Ramos (cell line): Measurements from ENCODE around the gene TRAF7.

Source experiments
- in situ Hi-C: fragments of 300-500 bp; cut with MboI; formaldehyde crosslinking; loops from one replicate; pipeline ENCODE4 v1.14.3; 2022; ENCODE audit warnings: low sequenced_read_pairs; ENCODE audit not compliant: unreplicated experiment

Gene TRAF7

GRCh38 chr16:2179107-2179501 lies 23.5 kb downstream of the TRAF7 start:
- in situ Hi-C loops = no loop called here

- in situ Hi-C loops = no loop called here
Measured at GRCh38 chr16:2179576-2179975, 24.0 kb downstream of the TRAF7 start.

DNA sequence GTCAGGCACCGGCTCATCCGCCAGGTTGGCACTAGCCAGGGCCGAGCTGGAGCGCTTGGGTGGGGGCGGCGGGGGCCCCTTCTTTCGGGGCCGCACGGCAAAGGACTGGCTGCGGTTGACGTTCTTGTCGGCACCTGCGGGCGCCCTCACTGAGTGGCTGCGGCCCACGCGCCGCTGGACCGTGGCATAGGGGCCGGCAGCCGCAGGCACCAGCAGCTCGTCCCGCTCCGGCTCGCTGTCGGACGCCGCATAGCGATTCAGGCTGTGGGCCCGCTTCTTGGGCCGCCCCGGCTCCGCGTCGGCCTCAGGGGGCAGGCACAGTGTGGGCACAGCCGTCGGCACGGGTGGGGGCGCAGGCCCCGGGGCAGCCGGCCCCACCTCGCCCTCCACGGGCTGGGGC lies 24.9 kb downstream of the TRAF7 start:
- in situ Hi-C loops = no loop called here

GRCh38 chr16:2180962-2181923 lies 25.7 kb downstream of the TRAF7 start:
- in situ Hi-C loops = no loop called here

DNA sequence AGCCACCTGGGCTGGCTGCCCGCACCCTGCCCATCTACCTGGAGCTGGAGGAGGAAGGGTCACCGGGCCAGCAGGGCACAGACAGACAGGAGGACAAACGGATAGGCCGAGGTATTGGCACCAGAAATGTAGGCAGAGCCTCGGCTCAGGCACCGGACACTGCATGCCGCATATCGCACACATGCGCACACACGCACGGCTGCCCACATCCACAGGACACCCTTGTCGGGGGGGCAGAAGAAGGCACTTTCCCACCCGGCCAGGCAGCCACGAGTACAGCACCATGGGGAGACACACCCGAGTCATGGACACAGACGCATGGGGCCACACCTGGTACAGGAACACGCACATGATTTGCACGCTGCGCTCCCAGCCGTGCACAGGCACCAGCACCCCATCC lies 26.4 kb downstream of the TRAF7 start:
- in situ Hi-C loops = no loop called here

- in situ Hi-C loops = no loop called here
Measured at GRCh38 chr16:2183671-2184070, 28.1 kb downstream of the TRAF7 start.

- in situ Hi-C loops = no loop called here
Measured at GRCh38 chr16:2184346-2184745, 28.8 kb downstream of the TRAF7 start.

- in situ Hi-C loops = no loop called here
Measured at GRCh38 chr16:2184962-2185361, 29.4 kb downstream of the TRAF7 start.

DNA sequence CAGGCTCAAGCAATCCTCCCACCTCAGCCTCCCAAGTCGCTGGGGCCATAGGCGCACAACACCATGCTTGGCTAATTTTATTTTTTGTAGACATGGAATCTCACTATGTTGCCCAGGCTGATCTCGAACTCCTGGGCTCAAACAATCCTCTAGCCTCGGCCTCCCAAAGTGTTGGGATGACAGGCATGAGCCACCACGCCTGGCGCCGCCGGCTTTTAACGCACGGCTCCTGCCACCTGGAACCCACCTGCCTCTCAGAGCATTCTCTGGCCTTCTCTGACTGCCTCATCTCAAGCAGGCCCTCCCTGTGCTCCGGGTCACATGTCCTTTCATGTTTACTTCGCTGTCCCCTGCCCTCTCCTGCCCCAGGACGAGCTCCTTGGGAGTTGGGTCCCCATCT lies 30.5 kb downstream of the TRAF7 start:
- in situ Hi-C loops = no loop called here

DNA sequence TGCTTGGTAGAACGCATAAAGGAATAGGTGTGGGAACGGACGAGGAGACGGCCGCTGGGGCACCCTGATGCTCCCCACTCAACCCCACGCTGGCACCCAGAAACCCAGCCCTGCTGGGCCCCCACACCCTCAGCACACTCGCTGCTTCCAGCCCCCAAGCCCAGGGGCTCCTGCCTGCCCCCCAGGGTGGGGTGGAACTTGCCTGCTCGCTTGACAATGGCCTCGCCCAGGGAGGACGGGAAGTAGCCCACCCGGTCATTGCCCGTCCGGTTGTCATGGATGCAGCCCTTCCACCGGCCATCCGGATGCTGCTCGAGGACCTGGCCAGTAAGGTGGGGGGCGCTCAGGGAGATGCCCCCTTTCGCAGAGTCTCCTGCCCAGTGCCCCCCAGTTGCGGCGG lies 30.9 kb downstream of the TRAF7 start:
- in situ Hi-C loops = no loop called here

- in situ Hi-C loops = no loop called here
Measured at GRCh38 chr16:2187212-2187611, 31.6 kb downstream of the TRAF7 start.

DNA sequence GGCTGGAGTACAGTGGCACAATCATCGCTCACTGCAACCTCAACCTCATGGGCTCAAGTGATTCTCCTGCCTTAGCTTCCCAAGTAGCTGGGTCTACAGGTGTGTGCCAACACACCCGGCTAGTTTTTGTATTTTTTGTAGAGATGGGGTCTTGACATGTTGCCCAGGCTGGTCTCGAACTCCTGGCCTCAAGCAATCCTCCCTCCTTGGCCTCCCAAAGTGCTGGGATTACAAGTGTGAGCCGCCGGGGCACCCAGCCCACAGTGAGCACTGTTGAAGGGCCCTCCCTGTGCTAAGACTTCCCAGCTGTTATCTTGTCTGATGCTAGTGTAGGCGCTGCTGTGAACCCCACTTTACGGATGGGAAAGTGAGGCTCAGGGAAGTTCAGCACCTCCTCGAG lies 32.8 kb downstream of the TRAF7 start:
- in situ Hi-C loops = no loop called here

DNA sequence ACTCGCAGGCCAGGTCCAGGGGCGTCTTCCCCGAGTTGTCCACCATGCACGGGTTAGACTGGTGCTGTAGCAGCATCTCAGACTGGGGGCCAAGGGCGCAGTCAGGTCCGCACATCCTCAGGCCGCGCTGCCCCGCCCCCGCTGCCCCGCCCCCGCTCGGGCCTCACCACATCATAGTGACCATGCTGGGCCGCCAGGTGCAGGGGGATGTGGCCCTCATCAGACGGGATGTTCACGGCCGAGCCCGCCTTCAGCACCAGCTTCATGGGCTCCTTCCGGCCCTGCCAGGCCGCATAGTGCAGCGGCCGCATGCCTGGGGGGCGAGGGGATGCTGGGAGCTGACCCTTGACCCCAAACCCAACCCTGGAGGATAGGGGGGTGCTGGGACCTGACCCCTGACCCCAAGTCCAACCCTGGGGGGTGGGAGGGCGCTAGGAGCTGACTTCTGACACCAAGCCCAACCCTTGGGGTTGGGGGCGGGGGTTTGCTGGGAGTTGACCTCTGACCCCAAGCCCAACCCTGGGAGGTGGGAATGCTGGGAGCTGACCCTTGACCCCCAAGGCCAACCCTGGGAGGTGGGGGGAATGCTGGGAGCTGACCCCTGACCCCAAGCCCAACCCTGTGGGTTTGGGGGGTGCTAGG lies 33.8 kb downstream of the TRAF7 start:
- in situ Hi-C loops = no loop called here

DNA sequence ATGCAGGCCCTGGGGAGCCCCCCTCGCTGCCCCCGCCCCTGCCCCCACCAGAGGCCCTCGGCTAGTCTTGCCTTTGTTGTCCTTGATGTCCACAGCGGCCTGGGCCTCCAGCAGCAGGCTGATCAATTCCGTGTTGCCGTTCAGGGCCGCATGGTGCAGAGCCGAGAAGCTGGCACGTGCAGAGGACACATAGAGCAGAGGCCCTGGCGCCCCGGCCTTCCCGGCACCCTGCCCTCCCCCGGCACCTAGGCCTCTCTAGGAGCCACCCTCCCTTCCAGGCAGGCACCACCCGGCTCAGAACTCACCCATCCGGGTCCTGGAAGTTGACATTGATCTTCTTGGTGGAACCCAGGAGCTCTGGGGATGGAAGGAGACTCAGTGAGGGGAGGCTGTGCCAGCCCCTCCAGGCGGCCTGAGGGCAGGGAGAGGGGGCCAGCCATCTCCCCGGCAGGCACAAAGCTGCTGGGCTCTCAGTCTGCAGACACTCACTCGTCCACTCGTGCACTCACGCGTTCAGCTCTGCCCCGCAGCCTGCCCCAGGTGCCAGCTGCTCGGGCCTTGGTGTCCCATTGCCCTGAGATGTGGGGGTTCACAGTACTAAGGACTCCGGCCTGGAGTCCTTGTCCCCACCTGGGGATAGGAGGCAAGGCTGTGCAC lies 34.5 kb downstream of the TRAF7 start:
- in situ Hi-C loops = no loop called here

- in situ Hi-C loops = no loop called here
Measured at GRCh38 chr16:2190659-2191445, 35.3 kb downstream of the TRAF7 start.

- in situ Hi-C loops = no loop called here
Measured at GRCh38 chr16:2191446-2191706, 35.8 kb downstream of the TRAF7 start.

- in situ Hi-C loops = no loop called here
Measured at GRCh38 chr16:2194166-2194834, 38.7 kb downstream of the TRAF7 start.

- in situ Hi-C loops = no loop called here
Measured at GRCh38 chr16:2194852-2195321, 39.3 kb downstream of the TRAF7 start.

DNA sequence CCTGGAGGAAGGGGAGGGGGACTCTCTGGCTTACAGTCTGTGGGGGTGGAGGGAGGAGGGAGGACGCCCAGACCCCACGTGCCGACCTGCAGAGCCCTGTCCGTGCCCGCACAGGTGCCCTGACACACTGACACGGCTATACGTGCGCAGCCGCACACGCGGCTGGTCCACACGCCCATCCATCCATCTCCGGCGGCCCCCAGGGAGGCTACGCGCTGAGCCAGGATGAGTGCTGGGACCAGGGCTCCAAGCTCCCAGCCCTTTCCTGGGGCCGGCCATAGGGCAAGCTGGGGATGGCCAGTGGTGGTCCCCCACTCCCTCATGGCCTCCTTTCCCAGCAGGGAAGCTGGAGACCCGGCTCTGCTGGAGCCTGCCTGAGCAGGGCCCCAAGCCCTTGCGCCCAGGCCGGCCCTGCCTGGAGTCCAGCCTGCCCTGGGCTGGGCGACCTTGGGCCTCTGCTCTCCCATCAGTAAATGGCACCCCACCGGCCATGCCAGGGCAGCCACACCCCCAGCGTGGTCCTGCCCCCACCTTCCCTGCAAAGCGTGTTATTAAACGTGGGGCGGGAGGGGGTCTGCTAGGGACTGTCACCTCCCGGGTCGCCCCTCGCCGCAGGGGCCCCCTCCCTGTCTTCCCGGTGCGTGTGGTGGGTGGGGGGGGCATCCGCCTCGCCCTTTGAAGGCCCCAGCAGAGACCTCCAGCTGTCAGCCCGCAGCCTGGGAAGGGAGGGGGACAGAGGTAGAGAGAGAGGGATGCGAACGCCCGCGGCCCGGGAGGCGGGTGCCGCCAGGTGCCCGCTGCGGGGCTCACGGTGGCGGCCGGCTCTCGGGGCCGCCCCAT lies 40.0 kb downstream of the TRAF7 start:
- in situ Hi-C loops = no loop called here
